Stomach smooth muscle (tissue), 2 donors: Measurements from ENCODE around the gene GBF1.

Source experiments
- H3K27ac ChIP-seq: one replicate; pipeline ENCODE4 v1.7.0; 2013; ENCODE audit warnings: mild to moderate bottlenecking, low read length, inconsistent platforms
- H3K27me3 ChIP-seq, 2 donors: one replicate each; pipeline ENCODE4 v1.7.0; 2013; ENCODE audit warnings: low read length in 2 of 2; ENCODE audit not compliant: insufficient read depth in 2 of 2, control insufficient read depth in 1 of 2
- H3K36me3 ChIP-seq, 2 donors: one replicate each; pipeline ENCODE4 v1.7.0; 2013; ENCODE audit warnings: low read length in 2 of 2; ENCODE audit not compliant: control insufficient read depth in 2 of 2, insufficient read depth in 2 of 2
- H3K4me1 ChIP-seq: one replicate; pipeline ENCODE4 v1.7.0; 2013; ENCODE audit warnings: low read length; ENCODE audit not compliant: control insufficient read depth, insufficient read depth
- H3K4me3 ChIP-seq, 2 donors: one replicate each; pipeline ENCODE4 v1.7.0; 2013; ENCODE audit warnings: low read length in 2 of 2
- H3K9ac ChIP-seq, 2 donors: one replicate each; pipeline ENCODE4 v1.7.0; 2013; ENCODE audit warnings: low read length in 2 of 2, mild to moderate bottlenecking in 1 of 2
- H3K9me3 ChIP-seq, 2 donors: one replicate each; pipeline ENCODE4 v1.7.0; 2013; ENCODE audit warnings: low read length in 2 of 2; ENCODE audit not compliant: control insufficient read depth in 2 of 2
- donor health status: healthy.
- donor health status: Pancreatic carcinoma.

The GBF1 gene

DNA sequence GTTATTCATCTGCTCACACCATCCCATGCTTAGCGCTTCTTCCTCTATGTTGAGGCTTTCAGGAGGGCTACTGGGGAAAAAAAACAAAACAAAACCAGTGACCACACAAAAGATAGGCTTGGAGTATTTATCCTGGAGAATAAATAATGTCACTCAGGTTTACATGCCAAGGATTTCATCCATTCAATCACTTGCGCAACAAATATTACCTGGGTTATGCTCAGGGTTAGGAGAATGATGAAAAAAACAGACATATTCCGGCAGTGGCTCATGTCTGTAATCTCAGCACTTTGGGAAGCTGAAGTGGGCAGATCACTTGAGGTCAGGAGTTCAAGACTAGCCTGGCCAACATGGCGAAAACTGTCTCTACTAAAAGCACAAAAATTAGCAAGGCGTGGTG lies 22.5 kb upstream of the GBF1 start:
- H3K9ac ChIP-seq: no peak overlapping the region
- H3K4me3 ChIP-seq: no peak overlapping the region
- peaks cover 15% of the 10 kb centered on the region for H3K4me1 ChIP-seq
- peaks cover 0 to 5% of the 10 kb centered on the region in 2 donors for H3K27me3 ChIP-seq
- no peak overlapping the region for H3K27ac ChIP-seq
- no peaks in the 10 kb centered on the region for H3K36me3 ChIP-seq
- no peaks in the 10 kb centered on the region for H3K9me3 ChIP-seq

DNA sequence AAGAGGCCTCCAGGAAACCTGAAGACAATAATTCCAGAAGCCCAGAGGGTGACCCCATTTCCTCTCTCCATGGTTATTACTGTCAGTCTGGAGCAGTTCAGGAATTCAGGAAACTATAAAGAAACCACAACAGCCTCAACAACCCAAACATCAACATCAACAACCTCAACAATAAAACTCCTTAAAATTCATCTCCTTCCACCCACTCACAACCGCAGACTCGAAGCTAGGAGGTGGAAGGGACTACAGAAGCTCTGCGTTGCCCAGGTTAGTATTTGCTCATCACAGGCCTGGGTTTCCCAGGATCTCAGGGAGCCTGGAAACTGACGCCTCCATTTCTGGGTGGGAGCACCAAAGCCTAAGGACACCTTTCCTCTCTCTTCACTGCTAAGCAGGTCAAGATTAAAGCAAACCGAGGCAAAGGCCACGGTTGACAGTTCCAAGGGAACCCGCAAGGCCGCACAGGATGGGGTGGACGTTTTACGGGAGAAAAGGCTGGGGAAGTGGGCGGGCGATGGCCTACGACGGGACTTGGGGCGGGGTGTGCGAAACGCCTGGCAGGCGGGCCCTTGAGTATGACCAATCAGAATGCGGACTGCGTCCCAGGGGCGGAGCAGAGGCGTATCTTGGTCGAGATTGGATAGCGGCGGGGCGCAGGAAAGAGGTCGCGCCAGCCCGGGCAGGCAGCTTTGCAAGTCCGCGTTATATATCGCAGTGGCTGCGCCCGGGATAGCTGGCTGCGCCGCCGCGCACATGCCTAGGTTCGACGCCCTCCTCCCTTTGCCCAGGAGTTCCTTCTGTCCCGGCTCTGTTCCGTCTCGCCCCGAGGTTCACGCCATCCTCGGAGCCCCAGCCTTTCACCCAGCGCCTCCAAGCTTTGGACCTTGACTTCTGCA lies 19.4 kb upstream of the GBF1 start, which contains the start of gene ELOVL3:
Gene ELOVL3, plus strand, starts transcription at position 654 of the 896 bp plus-strand sequence. CDS start 250 bp downstream, outside the sequence.
- Histone ChIP-seq H3K4me1 (peaks cover 27% of the 10 kb centered on the region), H3K27ac (peak within 1 kb of the TSS; percentile 55), H3K9me3 (no peaks in the 10 kb centered on the region), H3K9ac (peak within 1 kb of the TSS; percentile 60 to 69), H3K36me3 (no peaks in the 10 kb centered on the region), H3K4me3 (peak within 1 kb of the TSS; percentile 62 to 66), H3K27me3 (peaks cover 24 to 25% of the 10 kb centered on the region in 2 donors)

DNA sequence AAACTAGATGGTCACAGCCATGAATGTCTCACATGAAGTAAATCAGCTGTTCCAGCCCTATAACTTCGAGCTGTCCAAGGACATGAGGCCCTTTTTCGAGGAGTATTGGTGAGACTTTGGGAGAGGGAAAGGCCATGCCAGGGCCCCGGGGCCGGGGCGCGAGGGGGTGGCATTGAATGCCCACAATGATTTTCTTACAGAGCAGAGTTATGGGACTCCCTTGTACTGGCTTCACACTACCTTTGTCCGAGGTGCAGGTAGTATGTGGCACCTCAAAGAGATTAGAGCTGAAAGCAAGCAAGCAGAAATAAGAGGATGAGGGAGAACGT lies 18.8 kb upstream of the GBF1 start:
- no peak overlapping the region for H3K27ac ChIP-seq
- H3K4me1 ChIP-seq: peaks cover 33% of the 10 kb centered on the region
- H3K36me3 ChIP-seq: no peaks in the 10 kb centered on the region
- H3K27me3 ChIP-seq: peaks cover 28 to 30% of the 10 kb centered on the region in 2 donors
- H3K9ac ChIP-seq: no peak overlapping the region
- H3K9me3 ChIP-seq: no peaks in the 10 kb centered on the region
- peak overlapping the region; percentile 62 to 66 for H3K4me3 ChIP-seq

DNA sequence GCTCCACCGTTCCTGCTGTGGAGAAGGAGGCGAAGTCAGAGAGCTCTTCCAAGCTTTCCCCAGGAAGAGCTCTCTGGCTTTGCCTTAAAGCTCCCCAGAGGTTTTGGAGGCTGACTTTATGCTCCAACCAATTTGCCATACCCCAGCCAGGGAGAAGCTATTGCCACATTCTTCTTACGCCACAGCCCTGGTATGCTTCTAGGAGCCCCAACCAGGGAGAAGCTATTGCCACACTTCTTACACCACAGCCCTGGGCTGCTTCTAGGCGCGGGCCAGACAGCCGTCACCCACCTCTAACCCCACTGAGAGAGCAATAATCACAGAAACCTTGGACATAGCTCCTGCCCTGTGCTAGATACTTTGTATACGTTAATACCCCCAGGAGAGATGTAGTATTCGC lies 18.3 kb upstream of the GBF1 start:
- Histone ChIP-seq H3K27ac (no peak overlapping the region), H3K9ac (no peak overlapping the region), H3K4me3 (no peak overlapping the region), H3K27me3 (peaks cover 34 to 35% of the 10 kb centered on the region in 2 donors), H3K36me3 (no peaks in the 10 kb centered on the region), H3K4me1 (peaks cover 38% of the 10 kb centered on the region), H3K9me3 (no peaks in the 10 kb centered on the region)

DNA sequence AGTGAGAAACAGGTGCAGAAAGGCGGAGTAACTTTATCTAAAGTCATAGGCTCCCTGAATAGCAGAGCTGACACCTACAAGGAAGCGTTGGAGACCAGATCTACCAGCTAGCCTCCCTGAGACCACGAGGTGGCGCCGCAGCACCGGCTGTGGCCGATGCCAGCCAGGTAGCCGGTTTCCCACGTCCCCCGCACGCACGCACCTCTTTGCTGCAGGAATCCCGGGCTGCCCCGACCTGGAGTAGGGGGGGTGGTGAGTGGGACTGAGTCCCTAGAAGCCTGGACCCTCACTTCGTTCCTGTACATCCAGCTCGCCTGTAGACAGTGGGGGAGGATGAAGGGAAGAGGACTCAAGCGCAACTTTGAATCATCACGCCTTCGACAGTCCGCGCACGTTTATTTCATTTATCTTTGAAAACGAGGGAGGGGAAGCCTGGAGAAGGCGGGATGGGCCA lies 15.5 kb upstream of the GBF1 start:
- Histone ChIP-seq H3K4me1 (peaks cover 38% of the 10 kb centered on the region), H3K27ac (no peak overlapping the region), H3K9ac (no peak overlapping the region)

DNA sequence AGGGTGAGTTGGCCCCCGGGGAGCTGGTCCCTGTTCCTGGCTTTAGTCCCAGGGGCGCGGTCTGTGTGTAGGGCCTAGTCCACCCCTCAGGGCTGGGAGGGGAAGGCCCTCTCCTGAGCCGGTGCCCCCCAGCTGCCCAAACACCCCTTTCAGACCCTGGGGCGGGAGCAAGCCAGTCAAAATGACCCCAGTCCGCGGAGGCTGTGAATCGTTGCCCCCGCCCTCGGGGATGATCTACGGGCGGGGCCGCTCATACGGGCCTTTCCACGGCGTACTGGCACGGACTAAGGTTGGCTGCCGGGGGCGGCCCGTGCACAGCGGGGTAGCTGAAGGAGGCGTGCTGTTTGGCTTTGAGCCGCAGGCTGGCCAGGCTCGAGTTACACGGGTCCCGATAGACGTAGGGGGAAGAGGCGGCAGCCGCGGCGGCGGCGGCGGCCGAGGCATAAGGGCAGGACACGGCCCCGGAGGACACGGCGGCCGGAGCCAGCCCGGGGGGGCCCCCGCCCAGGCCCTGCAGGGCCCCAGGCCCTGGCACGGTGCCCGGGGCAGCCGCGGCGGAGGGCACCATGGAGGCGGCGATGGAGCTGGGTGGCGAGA lies 15.0 kb upstream of the GBF1 start:
- peaks cover 38% of the 10 kb centered on the region for H3K4me1 ChIP-seq
- H3K9ac ChIP-seq: no peak overlapping the region
- H3K4me3 ChIP-seq: peak overlapping the region; percentile 37 to 66
- H3K27ac ChIP-seq: no peak overlapping the region
- no peaks in the 10 kb centered on the region for H3K36me3 ChIP-seq
- H3K9me3 ChIP-seq: no peaks in the 10 kb centered on the region
- H3K27me3 ChIP-seq: peaks cover 44 to 51% of the 10 kb centered on the region in 2 donors

More for the DNA sequence above, 15.5 kb upstream of the GBF1 start:
- peak overlapping the region; percentile 37 to 66 for H3K4me3 ChIP-seq
- H3K27me3 ChIP-seq: peaks cover 44 to 48% of the 10 kb centered on the region in 2 donors
- no peaks in the 10 kb centered on the region for H3K9me3 ChIP-seq
- no peaks in the 10 kb centered on the region for H3K36me3 ChIP-seq

DNA sequence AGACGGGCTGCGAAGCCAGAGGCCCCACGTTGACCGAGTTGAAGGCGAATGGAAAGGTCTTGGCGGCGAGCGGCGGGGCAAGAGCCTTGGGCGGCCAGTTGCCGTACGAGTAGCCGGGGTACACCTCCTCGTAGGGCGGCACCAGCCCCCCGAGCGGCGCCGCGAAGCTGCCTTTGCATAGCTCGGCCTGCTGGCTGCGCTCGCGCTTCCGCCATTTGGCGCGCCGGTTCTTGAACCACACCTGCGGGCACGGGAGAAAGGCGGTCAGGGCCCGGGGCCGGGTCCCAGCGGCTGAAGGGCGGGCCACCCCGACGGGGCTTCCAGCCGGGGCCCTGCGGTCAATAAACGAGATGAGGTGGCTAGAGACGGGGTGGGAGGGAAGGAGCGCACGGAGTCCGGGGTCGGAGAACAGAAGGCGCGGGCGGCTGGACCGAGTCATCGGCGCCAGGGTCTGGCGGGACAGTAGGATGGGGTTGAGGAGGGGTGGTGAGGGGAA lies 14.4 kb upstream of the GBF1 start:
- Histone ChIP-seq H3K9me3 (no peaks in the 10 kb centered on the region), H3K27ac (no peak overlapping the region), H3K27me3 (peaks cover 45 to 56% of the 10 kb centered on the region in 2 donors), H3K4me3 (peak overlapping the region; percentile 15 to 66), H3K36me3 (no peaks in the 10 kb centered on the region), H3K4me1 (peaks cover 35% of the 10 kb centered on the region), H3K9ac (no peak overlapping the region)

DNA sequence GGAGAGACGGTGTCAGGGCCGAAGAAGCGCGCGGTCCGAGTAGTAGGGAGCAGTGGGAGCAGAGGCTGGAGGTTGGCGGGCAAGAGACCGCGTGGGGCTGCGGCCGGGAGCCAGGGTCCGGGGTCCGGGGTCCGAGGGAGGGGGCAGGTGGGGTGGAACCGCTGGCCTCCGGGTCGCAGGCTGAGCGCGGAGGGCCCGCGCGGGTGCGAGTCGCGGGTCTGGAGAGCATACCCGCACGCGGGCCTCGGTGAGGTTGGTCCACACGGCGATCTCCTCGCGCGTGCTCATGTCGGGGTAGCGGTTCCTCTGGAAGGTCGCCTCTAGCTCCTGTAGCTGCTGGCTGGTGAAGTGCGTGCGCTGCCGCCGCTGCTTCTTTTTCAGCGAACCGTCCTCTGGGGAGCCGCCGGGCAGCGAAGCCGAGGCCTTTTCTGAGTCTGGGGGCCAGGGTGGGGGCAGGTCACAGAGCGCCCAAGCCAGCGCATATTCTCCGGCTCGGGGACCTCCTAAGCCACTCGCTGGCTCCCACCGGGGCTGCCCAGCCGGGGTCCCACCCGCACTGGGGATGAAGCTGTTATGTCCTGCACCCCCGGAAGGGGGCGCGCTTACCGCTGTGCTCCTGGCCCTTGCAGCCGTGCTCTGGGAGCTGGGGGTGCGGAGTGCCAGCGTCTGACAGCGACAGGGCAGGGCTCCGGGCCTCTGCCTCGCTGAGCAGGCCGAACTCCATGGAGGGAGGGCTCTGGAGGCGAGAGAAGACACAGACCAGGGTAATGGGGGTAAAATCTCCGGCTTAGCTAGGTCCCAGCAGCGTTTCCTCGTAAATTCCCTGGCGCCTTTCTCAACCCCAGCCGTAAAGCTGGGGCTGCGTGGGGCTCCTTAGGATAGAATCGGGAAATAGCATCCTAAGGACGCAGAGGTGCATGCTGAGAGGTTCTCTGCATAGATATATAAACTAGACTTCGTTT lies 13.7 kb upstream of the GBF1 start:
- Histone ChIP-seq H3K9ac (no peak overlapping the region), H3K27me3 (peaks cover 49 to 61% of the 10 kb centered on the region in 2 donors), H3K36me3 (no peaks in the 10 kb centered on the region)

DNA sequence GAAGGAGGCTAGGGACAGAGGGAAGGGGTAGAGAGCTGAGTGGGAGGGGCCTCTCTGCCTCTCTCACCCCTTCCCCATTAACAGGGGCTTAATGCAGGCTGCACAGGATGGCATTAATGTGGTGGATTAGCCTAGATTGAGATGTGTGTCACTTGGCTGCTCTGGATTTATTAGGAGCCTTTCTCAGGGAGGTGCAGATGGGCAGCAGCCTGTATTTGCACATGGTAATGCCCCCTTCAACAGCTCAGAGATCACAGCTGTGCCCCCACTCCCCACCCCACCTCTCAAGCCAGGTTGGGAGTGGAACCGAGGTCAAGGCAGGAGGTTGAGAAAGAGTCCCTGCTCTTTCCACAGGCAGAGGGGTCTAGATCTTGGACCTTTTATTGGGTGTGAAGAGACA lies 11.3 kb upstream of the GBF1 start:
- H3K9me3 ChIP-seq: no peaks in the 10 kb centered on the region
- peaks cover 23% of the 10 kb centered on the region for H3K4me1 ChIP-seq
- H3K9ac ChIP-seq: no peak overlapping the region
- no peaks in the 10 kb centered on the region for H3K36me3 ChIP-seq
- H3K4me3 ChIP-seq: no peak overlapping the region
- peaks cover 40 to 52% of the 10 kb centered on the region in 2 donors for H3K27me3 ChIP-seq
- H3K27ac ChIP-seq: no peak overlapping the region

More for the DNA sequence above, 13.7 kb upstream of the GBF1 start:
- Histone ChIP-seq H3K4me3 (peak overlapping the region in 1 of 2 donors; percentile 66), H3K4me1 (peaks cover 27% of the 10 kb centered on the region), H3K27ac (no peak overlapping the region), H3K9me3 (no peaks in the 10 kb centered on the region)
